Cardiac fibroblast (primary cell): ENCODE measurements around the gene PGD.

Experiments used
- DNase-seq, 2 donors: peaks; one replicate each; pipeline versions ENCODE4 v3.0.0 to v3.0.0-alpha.2; 2010; ENCODE audit warnings: low read depth in 2 of 2
- H3K4me3 ChIP-seq, 2 donors: replicated peaks in 1 of 2; 1 replicate in 1 of 2; 2 replicates in 1 of 2; pipeline ENCODE4 v1.5.1; 2011; ENCODE audit warnings: low read depth in 2 of 2, low read length in 2 of 2, mild to moderate bottlenecking in 2 of 2, moderate library complexity in 1 of 2
- TF ChIP-seq, protein P1 (sequence below): IDR thresholded peaks from one replicate; pipeline ENCODE4 v1.5.1; 2011; ENCODE audit warnings: low read depth, mild to moderate bottlenecking, low read length, inconsistent platforms

Gene PGD

DNA sequence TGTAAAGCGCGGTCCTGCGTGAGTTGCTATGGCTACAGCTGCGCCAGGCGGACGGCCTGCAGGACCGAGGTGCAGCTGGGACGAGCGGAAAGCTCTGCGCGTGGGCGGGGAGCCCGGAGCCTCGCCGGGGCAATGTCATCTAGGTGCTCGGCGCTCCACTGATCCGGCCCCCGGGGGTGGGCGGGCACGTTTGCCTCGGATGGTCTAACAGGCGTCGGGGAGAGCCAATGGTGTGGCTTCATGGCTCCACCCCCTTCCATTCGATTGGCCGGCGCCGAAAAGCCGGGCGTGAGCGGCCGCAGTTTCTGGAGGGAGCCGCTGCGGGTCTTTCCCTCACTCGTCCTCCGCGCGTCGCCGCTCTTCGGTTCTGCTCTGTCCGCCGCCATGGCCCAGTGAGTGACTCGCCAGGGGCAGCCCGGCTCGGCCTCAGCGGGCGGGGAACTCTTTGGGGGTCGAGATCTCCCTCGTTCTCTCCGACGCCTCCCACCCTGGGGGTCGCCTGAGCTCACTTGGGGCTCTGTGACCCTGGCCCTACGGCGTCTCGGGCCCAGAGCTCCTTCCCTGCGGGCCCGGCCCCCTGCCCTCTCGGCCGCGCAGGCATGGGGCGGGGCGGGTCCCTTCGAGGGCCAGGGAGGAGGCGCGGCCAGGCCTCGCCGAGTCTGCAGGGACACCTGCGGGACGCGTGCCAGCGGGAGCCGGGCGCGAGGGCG lies at the start of gene PGD:
PGD (plus strand) TSS at position 331 of the 710 bp plus-strand sequence; CDS start at position 385, 54 bp downstream.
- DNase-seq, result peak; percentile 98 to 99
- TF ChIP-seq, protein P1, sequence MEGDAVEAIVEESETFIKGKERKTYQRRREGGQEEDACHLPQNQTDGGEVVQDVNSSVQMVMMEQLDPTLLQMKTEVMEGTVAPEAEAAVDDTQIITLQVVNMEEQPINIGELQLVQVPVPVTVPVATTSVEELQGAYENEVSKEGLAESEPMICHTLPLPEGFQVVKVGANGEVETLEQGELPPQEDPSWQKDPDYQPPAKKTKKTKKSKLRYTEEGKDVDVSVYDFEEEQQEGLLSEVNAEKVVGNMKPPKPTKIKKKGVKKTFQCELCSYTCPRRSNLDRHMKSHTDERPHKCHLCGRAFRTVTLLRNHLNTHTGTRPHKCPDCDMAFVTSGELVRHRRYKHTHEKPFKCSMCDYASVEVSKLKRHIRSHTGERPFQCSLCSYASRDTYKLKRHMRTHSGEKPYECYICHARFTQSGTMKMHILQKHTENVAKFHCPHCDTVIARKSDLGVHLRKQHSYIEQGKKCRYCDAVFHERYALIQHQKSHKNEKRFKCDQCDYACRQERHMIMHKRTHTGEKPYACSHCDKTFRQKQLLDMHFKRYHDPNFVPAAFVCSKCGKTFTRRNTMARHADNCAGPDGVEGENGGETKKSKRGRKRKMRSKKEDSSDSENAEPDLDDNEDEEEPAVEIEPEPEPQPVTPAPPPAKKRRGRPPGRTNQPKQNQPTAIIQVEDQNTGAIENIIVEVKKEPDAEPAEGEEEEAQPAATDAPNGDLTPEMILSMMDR, result no peak
- H3K4me3 ChIP-seq, result peak within 1 kb of the TSS; percentile 88 to 92

DNA sequence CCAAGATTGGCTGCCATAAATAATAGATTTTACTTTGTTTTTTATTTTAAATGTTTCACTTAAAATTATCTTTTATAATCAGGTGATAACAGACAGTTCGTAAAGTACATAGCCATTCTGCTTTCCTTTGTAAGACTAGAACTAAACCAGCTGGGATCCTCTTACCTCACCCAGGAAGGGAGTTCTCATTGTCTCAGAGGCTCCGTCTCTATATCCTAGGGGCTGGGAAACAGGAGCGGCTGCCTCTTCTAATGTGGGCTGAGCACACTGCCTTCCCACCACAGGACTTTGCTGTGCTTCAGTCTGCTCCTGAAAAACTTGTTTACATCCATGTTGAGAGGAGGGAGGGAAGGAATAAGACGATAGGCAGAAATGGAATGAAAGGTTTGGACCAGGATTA lies 45.6 kb upstream of the PGD start:
- no peak overlapping the region for H3K4me3 ChIP-seq
- TF ChIP-seq, protein P1, result no peak
- peak in 1 of 2 donors; percentile 6 for DNase-seq

DNA sequence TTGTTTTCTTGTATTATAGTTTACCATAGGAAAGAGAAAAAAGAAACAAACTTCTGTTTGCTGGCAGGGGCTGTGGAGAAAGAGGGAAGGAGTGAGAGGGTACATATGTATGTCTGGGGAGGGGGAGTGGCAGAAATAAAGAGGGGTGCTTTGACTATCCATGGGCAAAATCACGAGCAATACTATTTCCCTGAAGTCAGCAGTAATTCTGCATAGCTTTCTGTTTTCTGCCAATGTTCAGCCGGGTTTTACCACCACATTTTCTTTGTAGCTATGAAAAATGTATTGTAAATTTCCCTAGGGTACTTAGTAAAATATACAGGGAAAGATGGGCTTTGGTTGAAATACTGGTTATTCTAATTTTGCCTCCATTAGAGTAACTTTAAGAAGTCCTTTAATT lies 45.2 kb upstream of the PGD start:
- H3K4me3 ChIP-seq, result no peak overlapping the region
- TF ChIP-seq, protein P1, result no peak
- DNase-seq, result no peak

DNA sequence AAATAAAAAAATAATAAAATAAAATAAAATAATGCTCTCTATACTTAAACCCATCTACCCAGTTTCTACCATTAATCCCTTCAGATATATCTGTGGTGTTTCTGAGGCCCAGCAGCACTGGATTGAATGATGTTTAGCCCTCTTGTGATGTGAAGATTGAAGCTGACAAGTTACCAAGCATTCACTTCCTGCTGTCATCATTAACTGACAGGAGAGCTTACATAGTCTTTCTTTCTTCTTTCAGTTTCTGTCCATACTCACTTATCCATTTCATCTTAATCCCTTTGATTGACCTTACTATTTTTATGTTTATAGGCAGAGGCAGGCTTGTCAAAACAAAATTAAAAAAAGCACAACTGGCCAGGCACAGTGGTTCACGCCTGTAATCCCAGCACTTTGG lies 38.8 kb upstream of the PGD start:
- TF ChIP-seq, protein P1, result no peak
- DNase-seq, result no peak

DNA sequence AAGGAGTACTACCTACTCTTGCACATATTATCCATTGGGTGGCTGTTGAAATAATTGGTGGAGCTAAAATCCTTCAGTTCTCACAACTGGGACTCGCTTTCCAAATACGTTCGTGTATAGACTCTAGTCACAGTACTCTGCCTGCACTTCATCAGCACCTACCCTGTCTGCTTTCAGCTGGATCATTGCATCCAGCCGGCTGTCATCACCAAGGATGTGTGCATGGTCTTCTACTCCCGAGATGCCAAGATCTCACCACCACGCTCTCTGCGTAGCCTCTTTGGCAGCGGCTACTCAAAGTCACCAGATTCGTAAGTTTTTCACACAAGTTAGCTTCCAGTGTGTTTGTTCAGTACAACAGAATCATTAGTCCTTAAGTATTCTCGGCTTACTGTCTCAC lies 37.3 kb upstream of the PGD start:
- H3K4me3 ChIP-seq, result no peak overlapping the region
- DNase-seq, result no peak
- TF ChIP-seq, protein P1, result no peak

More for the DNA sequence above, 38.8 kb upstream of the PGD start:
- H3K4me3 ChIP-seq, result no peak overlapping the region

DNA sequence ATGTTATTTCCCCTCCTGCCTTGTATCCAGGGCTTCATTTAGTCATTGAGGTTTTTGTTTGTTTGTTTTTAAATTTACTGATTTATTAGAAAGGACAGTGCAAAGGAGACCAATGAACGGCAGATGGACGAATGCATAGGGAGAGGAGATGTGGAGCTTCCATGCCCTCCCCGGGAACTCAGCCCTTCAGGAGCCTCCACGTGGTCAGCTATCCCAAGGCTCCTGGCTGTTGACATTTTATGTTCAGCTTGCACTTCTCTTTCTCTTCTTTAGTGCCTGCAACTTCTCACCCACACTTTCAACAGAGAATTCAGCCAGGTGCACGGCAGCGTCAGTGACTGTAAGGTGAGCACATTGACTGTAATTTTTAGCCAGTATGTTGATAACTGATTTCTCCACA lies 30.7 kb upstream of the PGD start:
- TF ChIP-seq, protein P1, result no peak
- H3K4me3 ChIP-seq, result no peak overlapping the region
- DNase-seq, result no peak
